HEK293T (cell line): ENCODE data around the gene ZSWIM7.

Experiments used
- CTCF ChIA-PET: fragments of 350-600 bp; formaldehyde crosslinking; extraction: SDS; loops from one replicate; lab custom pipeline; 2021; ENCODE audit warnings: antibody characterized with exemption, inconsistent platforms; lab: Yijun Ruan, JAX
- POLR2A ChIA-PET: fragments of 350-600 bp; formaldehyde crosslinking; extraction: SDS; loops from one replicate; lab custom pipeline; 2020; ENCODE audit warnings: antibody characterized with exemption, inconsistent platforms; lab: Yijun Ruan, JAX
- DNase-seq: peaks from one replicate; pipeline ENCODE4 v3.0.0; 2012; ENCODE audit warnings: mixed read lengths; ENCODE audit errors: extremely low spot score
- ARNT ChIP-seq: fragments of 450-650 bp; IDR thresholded peaks from 2 replicates; pipeline ENCODE4 v1.6.1; 2017; ENCODE audit warnings: mild to moderate bottlenecking
- BHLHE40 ChIP-seq: fragments of 450-650 bp; IDR thresholded peaks from 2 replicates; pipeline ENCODE4 v1.6.1; 2016; ENCODE audit warnings: mild to moderate bottlenecking, moderate library complexity, borderline replicate concordance
- CTBP1 ChIP-seq: fragments of 450-650 bp; IDR thresholded peaks from 2 replicates; pipeline ENCODE4 v1.6.1; 2016; ENCODE audit warnings: borderline replicate concordance
- ELF4 ChIP-seq: fragments of 450-650 bp; IDR thresholded peaks from 2 replicates; pipeline ENCODE4 v1.6.1; 2017; ENCODE audit warnings: antibody characterized with exemption
- FOXA1 ChIP-seq: fragments of 450-650 bp; IDR thresholded peaks from 2 replicates; pipeline ENCODE4 v1.6.1; 2016; ENCODE audit warnings: mild to moderate bottlenecking
- FOXK2 ChIP-seq: fragments of 450-650 bp; IDR thresholded peaks from 2 replicates; pipeline ENCODE4 v1.6.1; 2016; ENCODE audit warnings: mild to moderate bottlenecking
- FOXM1 ChIP-seq: fragments of 450-650 bp; IDR thresholded peaks from 2 replicates; pipeline ENCODE4 v1.6.1; 2017; ENCODE audit warnings: mild to moderate bottlenecking, borderline replicate concordance
- HDGF ChIP-seq: fragments of 450-650 bp; IDR thresholded peaks from 2 replicates; pipeline ENCODE4 v1.6.1; 2017; ENCODE audit warnings: antibody characterized with exemption, borderline replicate concordance
- L3MBTL2 ChIP-seq: fragments of 450-650 bp; conservative IDR thresholded peaks from 2 replicates; pipeline ENCODE4 v1.6.1; 2016; ENCODE audit warnings: mild to moderate bottlenecking
- LEF1 ChIP-seq: fragments of 450-650 bp; IDR thresholded peaks from 2 replicates; pipeline ENCODE4 v1.6.1; 2017; ENCODE audit warnings: mild to moderate bottlenecking, borderline replicate concordance
- NFRKB ChIP-seq: fragments of 450-650 bp; IDR thresholded peaks from 2 replicates; pipeline ENCODE4 v1.6.1; 2016; ENCODE audit warnings: mild to moderate bottlenecking, moderate library complexity
- SP1 ChIP-seq: fragments of 450-650 bp; IDR thresholded peaks from 2 replicates; pipeline ENCODE4 v1.6.1; 2017
- SUZ12 ChIP-seq: fragments of 450-650 bp; IDR thresholded peaks from 2 replicates; pipeline ENCODE4 v1.6.1; 2016; ENCODE audit warnings: mild to moderate bottlenecking
- TARDBP ChIP-seq: fragments of 450-650 bp; IDR thresholded peaks from 2 replicates; pipeline ENCODE4 v1.6.1; 2016
- ZNF384 ChIP-seq: fragments of 450-650 bp; IDR thresholded peaks from 2 replicates; pipeline ENCODE4 v1.6.1; 2016
- TF ChIP-seq, protein P1 (sequence below): fragments of 450-650 bp; IDR thresholded peaks from 2 replicates; pipeline ENCODE4 v1.6.1; 2016

The ZSWIM7 gene

DNA sequence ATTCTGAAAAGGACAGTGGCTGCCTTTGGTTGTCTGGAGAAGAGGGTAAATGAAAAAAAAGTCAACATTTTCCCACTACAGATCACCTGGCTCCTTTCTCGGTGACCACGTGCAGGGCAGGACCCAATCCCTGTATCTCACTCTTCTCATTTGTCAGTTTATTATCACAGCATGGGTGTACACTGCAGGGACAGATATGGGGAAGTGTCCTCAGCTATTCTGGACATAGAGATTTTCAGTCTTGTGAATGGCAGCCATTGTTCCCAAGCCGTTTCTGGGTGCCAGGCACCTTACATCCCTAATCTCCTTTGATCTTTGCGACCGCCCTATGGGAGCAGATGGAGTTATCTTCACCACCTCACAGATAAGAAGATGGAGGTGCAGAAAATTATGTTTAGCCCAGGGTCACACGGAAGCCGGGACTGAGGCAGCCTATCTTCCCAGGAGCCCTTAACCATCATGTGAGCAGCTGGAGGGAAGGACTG, 47.4 kb downstream of the ZSWIM7 start:
- ChIA-PET POLR2A (interaction anchor here (1.6 kb wide), 1 partner anchor 47 kb away, joined by 6 read pairs; the partner anchor contains the start of genes TTC19 and ZSWIM7), CTCF (interaction anchor here (0.6 kb wide), 1 partner anchor 562 kb away, joined by 9 read pairs; no protein-coding TSS in a partner anchor)
- TF ChIP-seq HDGF: no peak
- TF ChIP-seq ARNT: no peak
- no peak for TF ChIP-seq LEF1
- no peak for TF ChIP-seq TARDBP
- TF ChIP-seq ELF4: no peak
- TF ChIP-seq SUZ12: no peak
- DNase-seq: no peak

- CTCF ChIA-PET: no interaction called here
- TF ChIP-seq FOXA1: no peak
- no peak for TF ChIP-seq SUZ12
- TF ChIP-seq NFRKB: no peak
- TF ChIP-seq SP1: no peak
- TF ChIP-seq CTBP1: no peak
- TF ChIP-seq TARDBP: no peak
- TF ChIP-seq ELF4: no peak
- TF ChIP-seq ZNF384: no peak
- no peak for TF ChIP-seq FOXK2
- no peak for TF ChIP-seq BHLHE40
- TF ChIP-seq HDGF: no peak
- TF ChIP-seq LEF1: no peak
- no peak for TF ChIP-seq FOXM1
- TF ChIP-seq ARNT: no peak
- TF ChIP-seq, protein P1, sequence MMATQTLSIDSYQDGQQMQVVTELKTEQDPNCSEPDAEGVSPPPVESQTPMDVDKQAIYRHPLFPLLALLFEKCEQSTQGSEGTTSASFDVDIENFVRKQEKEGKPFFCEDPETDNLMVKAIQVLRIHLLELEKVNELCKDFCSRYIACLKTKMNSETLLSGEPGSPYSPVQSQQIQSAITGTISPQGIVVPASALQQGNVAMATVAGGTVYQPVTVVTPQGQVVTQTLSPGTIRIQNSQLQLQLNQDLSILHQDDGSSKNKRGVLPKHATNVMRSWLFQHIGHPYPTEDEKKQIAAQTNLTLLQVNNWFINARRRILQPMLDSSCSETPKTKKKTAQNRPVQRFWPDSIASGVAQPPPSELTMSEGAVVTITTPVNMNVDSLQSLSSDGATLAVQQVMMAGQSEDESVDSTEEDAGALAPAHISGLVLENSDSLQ: no peak
- TF ChIP-seq L3MBTL2: no peak
- POLR2A ChIA-PET: interaction anchor here (1.6 kb wide), 1 partner anchor 48 kb away, joined by 6 read pairs; the partner anchor contains the start of genes TTC19 and ZSWIM7
- DNase-seq: no peak
Observed at GRCh38 chr17:15951368-15952047, 48.0 kb downstream of the ZSWIM7 start.

DNA sequence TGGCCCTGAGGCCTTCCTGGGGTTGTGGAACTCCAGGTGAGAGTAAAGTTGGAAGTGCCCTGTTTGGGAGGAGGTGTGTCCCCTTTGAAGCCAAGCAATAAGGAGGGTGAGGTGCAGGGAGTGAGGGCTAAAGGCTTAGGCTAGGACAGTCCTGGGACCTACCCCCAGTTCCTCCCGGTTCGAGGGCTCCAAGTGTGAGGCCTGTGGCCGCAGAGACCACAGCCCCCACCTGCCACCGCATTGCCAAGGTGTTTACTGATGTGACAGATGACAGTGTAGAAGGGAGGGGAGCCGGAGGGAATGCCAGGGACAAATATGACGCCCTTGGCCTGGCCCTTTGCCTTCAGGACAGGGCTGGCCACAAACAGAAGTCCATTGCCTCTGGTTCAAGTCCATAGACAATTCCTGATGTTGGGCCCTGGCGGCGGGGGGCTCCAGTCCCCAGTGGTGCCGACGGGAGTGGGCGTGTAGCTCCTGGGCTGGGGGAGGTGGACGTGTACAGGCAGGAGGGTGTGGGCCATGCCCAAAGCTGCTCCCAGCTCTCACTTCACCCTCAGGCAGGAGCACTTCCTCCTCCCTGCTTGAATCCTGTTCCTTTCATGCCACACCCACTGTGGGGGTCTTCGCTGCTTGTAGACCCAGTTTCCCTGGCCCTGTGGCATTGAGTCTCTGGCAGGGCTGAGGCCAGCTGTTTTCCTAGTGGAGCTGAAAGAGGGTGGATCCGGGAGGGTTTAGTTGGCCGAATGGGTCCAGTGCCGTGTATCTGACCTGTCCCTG, 51.3 kb downstream of the ZSWIM7 start:
- CTCF ChIA-PET: interaction anchor here (1.5 kb wide), 1 partner anchor 17 kb away, joined by 3 read pairs; no protein-coding TSS in a partner anchor
- POLR2A ChIA-PET: interaction anchor here (0.8 to 7.4 kb wide), 3 partner anchors 10 to 51 kb away, joined by 3 to 74 read pairs (median 5); partner anchors contain the start of genes TTC19 and ZSWIM7

GRCh38 chr17:15947271-15947670, 52.2 kb downstream of the ZSWIM7 start:
- no peak for DNase-seq
- ChIA-PET CTCF (interaction anchor here (1.5 kb wide), 1 partner anchor 18 kb away, joined by 3 read pairs; no protein-coding TSS in a partner anchor), POLR2A (interaction anchor here (0.8 to 7.4 kb wide), 3 partner anchors 11 to 118 kb away, joined by 3 to 74 read pairs (median 3); partner anchors contain the start of genes TTC19 and ZSWIM7)
- TF ChIP-seq SUZ12 (no peak), NFRKB (no peak), ZNF384 (no peak)

More for the DNA sequence above, 51.3 kb downstream of the ZSWIM7 start:
- TF ChIP-seq CTBP1 (no peak), ARNT (no peak), ELF4 (no peak), FOXM1 (no peak), LEF1 (no peak), FOXA1 (no peak), SP1 (no peak)
- TF ChIP-seq, protein P1: no peak
- DNase-seq: no peak

- no peak for DNase-seq
- TF ChIP-seq SP1 (no peak), ARNT (no peak), ZNF384 (no peak), BHLHE40 (no peak), ELF4 (no peak), NFRKB (no peak), L3MBTL2 (no peak), HDGF (no peak), CTBP1 (no peak), FOXA1 (no peak)
- TF ChIP-seq, protein P1: no peak
- ChIA-PET CTCF (no interaction called here), POLR2A (interaction anchor here (1.0 to 7.4 kb wide), 4 partner anchors 15 to 118 kb away, joined by 3 to 74 read pairs (median 12); partner anchors contain the start of genes TTC19 and ZSWIM7)
Observed at GRCh38 chr17:15946611-15947120, 52.8 kb downstream of the ZSWIM7 start.
